Mesangial cell (primary cell): ENCODE measurements around the gene ZC3H7B. TPM values are rescaled to one million over a fixed set of nuclear protein-coding genes. Genes with fewer than 3 reads are reported as not detected.

Source experiments
- total RNA-seq: library from RNA; depleted of rRNA; stranded (reverse); fragments of >200 nt; gene quantifications from 2 replicates; pipeline ENCODE4 v1.2.3, GENCODE V29; 2015

The ZC3H7B gene
- total RNA-seq: 66.5 and 79.4 TPM in 2 replicates

GRCh38 chr22:41301085-41302020 lies at the start of gene ZC3H7B:
TSS of gene ZC3H7B (plus strand) at chr22:41301525. CDS start at chr22:41320661, 19,136 bp downstream.

GRCh38 chr22:41285820-41286638 lies 15.3 kb upstream of the ZC3H7B start, which contains the start of gene RANGAP1:
TSS of gene RANGAP1 (minus strand) at chr22:41286187. CDS start at chr22:41281044, 5,143 bp downstream.

GRCh38 chr22:41381329-41382097 lies 80.2 kb downstream of the ZC3H7B start, which contains the start of gene TEF:
TSS of gene TEF (plus strand) at chr22:41381942. CDS start at chr22:41382045, 103 bp downstream.

Other genes with a start within 250 kb of the ZC3H7B start
- 30.1 and 74.3 TPM in 2 replicates for gene EP300, start 208.9 kb upstream of the ZC3H7B start, total RNA-seq
- gene L3MBTL2, start 96.2 kb upstream of the ZC3H7B start, total RNA-seq: 20.0 and 20.5 TPM in 2 replicates
- gene CHADL, start 60.6 kb upstream of the ZC3H7B start, total RNA-seq: 8.1 TPM in 1 of 2 replicates, not detected in the other
- 55.0 and 218 TPM in 2 replicates for gene RANGAP1, start 15.3 kb upstream of the ZC3H7B start, total RNA-seq
- 2.8 and 9.9 TPM in 2 replicates for gene TEF, start 80.4 kb downstream of the ZC3H7B start, total RNA-seq
- 15.8 and 42.5 TPM in 2 replicates for gene TOB2, start 145.3 kb downstream of the ZC3H7B start, total RNA-seq
- 34.0 and 53.1 TPM in 2 replicates for gene PHF5A, start 167.2 kb downstream of the ZC3H7B start, total RNA-seq
- gene ACO2, start 167.6 kb downstream of the ZC3H7B start, total RNA-seq: 83.4 and 107 TPM in 2 replicates
- 11.8 and 18.1 TPM in 2 replicates for gene POLR3H, start 242.9 kb downstream of the ZC3H7B start, total RNA-seq